ENCODE results near the gene EEF2K.
"Not testable (repeated sequence)": the region's sequence is repeated elsewhere in the genome, so short reads cannot be mapped to it uniquely, and the experiment has no call there.

Gene EEF2K

DNA sequence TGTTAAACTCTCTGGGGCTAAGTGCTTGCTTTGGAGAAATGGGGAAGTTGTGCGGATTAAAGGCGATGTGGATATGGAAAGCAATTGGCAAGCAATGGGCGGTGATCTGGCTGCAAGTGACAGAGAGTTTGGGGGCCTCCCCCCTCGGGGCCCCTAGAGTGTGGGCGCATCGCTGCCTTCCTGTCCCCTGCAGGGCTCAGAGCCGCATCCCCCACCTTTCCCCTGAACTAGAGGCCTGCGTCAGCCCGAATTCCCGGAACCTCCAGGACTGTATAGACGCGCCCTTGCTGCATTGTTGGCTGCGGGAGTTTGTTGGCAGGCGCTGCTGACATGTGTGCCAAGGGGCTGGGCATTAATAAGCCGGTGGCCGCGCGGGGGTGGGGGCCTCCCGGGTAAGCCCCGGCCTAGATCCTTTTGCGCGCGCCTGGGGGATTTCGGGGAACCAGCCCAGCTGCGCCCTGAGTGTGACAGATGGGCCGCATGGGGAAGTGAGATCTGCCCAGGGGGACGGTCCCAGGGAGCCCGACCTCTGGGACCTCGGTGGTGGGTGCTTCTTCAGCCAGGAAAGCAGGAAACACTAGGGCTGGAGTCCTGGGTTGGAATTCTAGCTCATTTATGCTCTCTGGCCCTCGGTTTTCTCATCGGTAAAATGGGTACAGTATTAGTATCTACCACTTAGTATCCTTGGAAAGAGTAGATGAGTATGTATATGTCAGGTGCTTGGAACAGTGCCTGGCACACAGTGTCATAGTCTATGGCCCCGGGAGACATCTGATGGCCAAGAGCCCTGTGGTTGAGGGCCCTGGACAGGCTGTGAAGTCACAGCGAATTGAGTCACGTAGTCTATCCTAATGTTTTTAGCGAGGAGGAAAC, 1.0 kb downstream of the EEF2K start:
- no peak for DNase-seq (ENCODE audit: low read depth)
- peak overlapping the region; percentile 84 for H3K4me3 ChIP-seq (ENCODE audit: low read depth, low read length)

DNA sequence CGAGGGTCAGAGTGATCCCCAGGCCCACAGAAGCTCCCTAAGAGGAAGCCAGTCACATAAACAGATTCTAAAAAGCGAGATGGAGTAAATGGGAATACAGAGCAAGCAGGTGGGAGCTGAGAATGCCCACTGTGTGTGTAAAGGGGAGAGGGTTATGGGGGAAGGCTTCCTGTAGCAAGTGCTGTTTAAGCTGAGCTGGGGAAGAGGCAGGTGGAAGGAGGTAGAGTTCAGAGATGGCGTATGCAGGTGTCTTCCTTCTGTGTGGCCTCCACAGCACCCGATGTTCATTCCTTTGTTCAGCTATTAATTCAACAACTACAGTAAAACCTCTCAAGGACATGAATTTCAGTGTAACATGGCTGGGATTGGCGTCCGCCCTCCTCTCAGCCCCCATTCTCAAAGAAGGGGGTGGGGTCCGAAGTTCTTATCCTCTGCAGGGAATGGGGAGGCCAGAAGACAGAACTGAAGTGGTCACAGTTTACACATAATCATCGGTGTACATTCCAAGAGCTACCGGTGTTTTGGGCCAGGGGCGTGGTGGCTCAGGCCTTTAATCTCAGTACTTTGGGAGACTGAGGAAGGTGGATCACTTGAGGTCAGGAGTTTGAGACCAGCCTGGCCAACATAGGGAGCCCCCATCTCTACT, 1.8 kb downstream of the EEF2K start:
- peak overlapping the region; percentile 84 for H3K4me3 ChIP-seq (ENCODE audit: low read depth, low read length)
- no peak for DNase-seq (ENCODE audit: low read depth)

- DNase-seq (ENCODE audit: low read depth), result no peak
- H3K4me3 ChIP-seq (ENCODE audit: low read depth, low read length), result no peak overlapping the region
These were observed 4.2 kb downstream of the EEF2K start for GRCh38 chr16:22210285-22210684.

- DNase-seq (ENCODE audit: low read depth), result no peak
These were observed 4.8 kb downstream of the EEF2K start for GRCh38 chr16:22210854-22211253.

GRCh38 chr16:22213236-22213635, 7.2 kb downstream of the EEF2K start:
- no peak overlapping the region for H3K4me3 ChIP-seq (ENCODE audit: low read depth, low read length)
- no peak for DNase-seq (ENCODE audit: low read depth)

More at GRCh38 chr16:22210854-22211253, 4.8 kb downstream of the EEF2K start:
- no peak overlapping the region for H3K4me3 ChIP-seq (ENCODE audit: low read depth, low read length)

DNA sequence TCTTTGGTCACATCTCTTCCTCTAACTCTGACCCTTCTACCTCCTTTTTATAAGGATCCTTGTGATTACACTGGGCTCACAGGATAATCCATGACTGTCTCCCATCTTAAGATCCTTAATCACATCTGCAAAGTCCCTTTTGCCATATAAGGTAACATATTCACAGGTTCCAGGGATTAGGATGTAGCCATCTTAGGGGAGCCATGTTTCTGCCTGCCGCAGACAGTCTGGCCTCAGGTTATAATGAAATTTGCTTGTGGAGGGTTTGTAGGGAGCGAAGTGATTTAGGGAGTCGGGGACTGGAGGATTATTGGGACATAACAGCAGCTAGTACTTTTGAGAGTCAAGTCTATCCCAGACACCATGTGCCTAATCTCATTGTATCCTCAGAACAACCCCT, 7.7 kb downstream of the EEF2K start:
- H3K4me3 ChIP-seq (ENCODE audit: low read depth, low read length), result no peak overlapping the region
- no peak for DNase-seq (ENCODE audit: low read depth)

DNA sequence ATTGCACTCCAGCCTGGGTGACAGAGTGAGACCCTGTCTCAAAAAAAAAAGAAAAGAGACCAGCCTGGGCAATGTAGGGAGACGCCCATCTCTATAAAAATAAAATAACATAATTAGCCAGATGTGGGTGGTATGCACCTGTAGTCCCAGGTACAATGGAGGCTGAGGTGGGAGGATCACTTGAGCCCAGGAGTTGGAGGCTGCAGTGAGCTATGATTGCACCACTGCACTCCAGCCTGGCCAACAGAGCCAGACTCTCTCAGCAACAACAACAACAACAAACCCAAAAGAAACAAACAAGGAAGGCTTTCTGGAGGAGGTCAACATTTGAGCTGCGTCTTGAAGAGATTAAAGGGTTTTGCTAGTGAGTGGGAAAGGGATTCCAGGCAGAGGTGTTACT, 8.3 kb downstream of the EEF2K start:
- no peak overlapping the region for H3K4me3 ChIP-seq (ENCODE audit: low read depth, low read length)
- DNase-seq (ENCODE audit: low read depth), result no peak

- DNase-seq (ENCODE audit: low read depth), result no peak
These were observed 8.8 kb downstream of the EEF2K start for GRCh38 chr16:22214889-22215288.

DNA sequence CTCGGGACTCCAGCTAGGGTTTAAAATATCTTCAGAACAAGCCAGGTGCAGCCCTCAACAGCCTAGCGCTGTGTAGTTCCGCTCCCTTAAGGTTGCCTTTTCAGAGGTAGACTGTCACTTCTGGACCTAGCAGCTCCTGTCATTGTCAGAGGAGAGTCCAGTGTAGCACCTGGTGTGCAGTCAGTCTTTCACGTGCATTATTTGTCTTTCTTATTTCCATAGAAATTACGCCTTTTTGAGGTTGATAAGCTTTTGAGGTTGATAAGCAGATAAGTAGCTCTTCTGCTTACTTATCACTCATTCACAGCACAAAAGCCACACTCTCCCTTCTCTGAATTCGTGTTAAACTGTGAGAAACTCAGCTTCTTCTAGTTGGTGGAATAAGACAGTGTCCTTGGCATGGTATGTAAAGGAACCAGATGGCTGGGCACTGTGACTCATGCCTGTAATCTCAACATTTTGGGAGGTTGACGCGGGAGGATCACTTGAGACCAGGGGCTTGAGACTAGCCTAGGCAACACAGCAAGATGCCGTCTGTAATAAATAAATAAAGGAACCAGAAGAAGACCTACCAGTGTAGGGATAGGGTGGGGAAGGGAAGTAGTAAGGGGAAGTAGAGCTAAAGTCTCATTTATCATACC, 10.2 kb downstream of the EEF2K start:
- no peak overlapping the region for H3K4me3 ChIP-seq (ENCODE audit: low read depth, low read length)
- no peak for DNase-seq (ENCODE audit: low read depth)

More at GRCh38 chr16:22214889-22215288, 8.8 kb downstream of the EEF2K start:
- H3K4me3 ChIP-seq (ENCODE audit: low read depth, low read length), result no peak overlapping the region

- DNase-seq (ENCODE audit: low read depth); H3K4me3 ChIP-seq (ENCODE audit: low read depth, low read length): not testable (repeated sequence)
These were observed 10.8 kb downstream of the EEF2K start for GRCh38 chr16:22216832-22217225.

GRCh38 chr16:22217890-22218730, 12.0 kb downstream of the EEF2K start:
- no peak for DNase-seq (ENCODE audit: low read depth)
- H3K4me3 ChIP-seq (ENCODE audit: low read depth, low read length), result no peak overlapping the region

DNA sequence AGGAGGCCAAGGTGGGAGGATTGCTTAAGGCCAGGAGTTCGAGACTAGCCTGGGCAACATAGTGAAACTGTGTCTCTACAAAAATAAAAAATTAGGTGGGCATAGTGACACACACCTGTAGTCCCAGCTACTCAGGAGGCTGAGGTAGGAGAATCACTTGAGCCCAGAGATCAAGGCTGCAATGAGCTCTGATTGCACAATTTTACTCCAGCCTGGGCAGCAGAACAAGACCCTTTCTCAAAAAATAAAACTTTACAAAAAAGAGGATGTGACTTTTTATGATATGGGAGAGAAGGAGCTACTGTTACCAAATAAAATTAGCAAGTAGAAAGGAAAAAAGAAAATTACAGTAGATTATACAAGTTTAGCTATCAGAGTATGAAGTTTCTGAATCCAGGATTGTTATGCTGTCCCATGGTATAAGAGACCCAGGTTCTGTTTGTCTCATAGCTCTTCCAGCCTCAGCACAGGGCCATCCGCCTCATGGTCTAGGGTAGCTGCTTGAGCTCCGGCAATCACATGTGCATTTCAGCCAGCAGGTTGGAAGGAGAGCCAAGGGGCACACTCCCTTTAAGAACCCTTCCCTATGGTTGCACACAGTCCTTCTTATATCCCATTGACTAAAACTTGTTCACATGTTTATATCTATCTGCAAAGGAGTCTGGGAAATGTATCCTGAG, 13.5 kb downstream of the EEF2K start:
- no peak overlapping the region for H3K4me3 ChIP-seq (ENCODE audit: low read depth, low read length)
- DNase-seq (ENCODE audit: low read depth), result no peak

DNA sequence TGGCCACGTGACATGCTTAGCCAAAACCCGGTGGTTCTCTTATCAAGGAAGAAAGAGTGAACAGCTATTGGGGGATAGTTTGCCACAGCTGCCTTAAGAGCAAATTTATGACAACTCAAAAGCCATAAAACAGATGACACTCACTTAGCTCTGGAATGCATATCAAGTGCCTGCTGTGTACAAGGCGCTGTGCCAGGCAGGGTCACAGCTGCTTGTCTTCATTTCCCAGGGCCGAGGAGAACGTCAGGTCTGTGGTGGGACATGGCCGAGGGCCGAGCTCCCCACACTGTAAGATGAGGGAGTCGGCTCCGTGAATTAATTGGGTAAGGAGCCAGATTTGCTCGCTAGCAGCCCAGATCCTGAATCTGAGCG, 14.0 kb downstream of the EEF2K start:
- no peak overlapping the region for H3K4me3 ChIP-seq (ENCODE audit: low read depth, low read length)
- DNase-seq (ENCODE audit: low read depth), result no peak

DNA sequence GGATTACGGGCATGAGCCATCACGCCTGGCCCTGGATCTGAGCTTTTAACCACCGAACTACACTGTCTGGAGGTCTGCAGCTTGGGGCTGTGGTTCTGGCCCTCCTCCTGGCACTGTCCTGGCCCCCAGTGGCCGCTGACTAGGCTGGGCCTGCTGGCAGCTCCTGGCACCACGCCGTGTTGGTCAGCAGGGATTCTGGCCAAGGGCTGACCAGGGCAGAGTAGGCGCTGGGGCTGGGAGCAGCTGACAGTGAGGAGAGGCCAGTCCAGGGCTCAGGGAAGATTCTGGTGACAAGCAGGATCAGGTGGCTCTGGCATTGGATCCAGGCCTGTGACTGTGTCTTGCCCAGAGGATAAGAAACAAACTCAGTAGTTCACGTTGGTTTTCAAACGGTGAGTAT, 14.6 kb downstream of the EEF2K start:
- no peak overlapping the region for H3K4me3 ChIP-seq (ENCODE audit: low read depth, low read length)
- DNase-seq (ENCODE audit: low read depth), result no peak

- DNase-seq (ENCODE audit: low read depth), result no peak
- H3K4me3 ChIP-seq (ENCODE audit: low read depth, low read length), result no peak overlapping the region
These were observed 15.9 kb downstream of the EEF2K start for GRCh38 chr16:22222006-22222405.

DNA sequence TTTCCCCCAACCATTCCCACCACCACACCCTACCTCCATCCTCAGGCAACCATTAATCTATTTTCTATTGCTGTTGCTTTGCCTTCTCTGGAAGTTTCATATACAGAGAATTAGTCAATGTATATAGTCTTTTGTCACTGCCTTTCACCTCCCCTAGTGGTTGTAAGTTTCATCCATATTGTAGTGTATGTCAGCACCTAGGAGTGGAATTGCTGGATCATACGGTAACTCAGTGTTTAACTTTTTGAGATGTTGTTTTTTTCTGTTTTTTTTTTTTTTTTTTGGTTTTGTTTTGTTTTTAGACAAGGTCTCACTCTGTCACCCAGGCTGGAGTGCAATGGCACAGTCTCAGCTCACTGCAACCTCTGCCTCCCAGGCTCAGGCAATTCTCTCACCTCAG, 16.9 kb downstream of the EEF2K start:
- H3K4me3 ChIP-seq (ENCODE audit: low read depth, low read length), result no peak overlapping the region
- no peak for DNase-seq (ENCODE audit: low read depth)

DNA sequence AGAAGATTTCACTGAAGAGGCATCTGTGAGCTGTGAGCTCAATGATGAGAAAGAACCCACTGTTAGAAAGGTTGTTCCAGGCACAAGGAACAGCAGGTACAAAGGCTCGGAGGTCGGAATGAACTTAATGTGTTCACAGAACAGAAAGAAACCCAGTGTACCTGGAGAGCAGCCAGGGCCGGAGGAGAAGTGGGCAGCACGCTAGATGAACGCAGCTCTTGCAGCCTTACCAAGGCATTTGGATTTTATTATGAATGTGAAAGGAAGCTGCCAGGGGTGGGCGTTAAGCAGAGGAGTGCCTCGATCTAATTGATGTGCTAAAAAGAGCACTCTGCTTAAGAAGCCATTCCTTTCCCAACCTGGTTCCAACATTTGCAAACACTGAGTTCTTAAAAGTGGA, 19.0 kb downstream of the EEF2K start:
- H3K4me3 ChIP-seq (ENCODE audit: low read depth, low read length), result no peak overlapping the region
- no peak for DNase-seq (ENCODE audit: low read depth)

DNA sequence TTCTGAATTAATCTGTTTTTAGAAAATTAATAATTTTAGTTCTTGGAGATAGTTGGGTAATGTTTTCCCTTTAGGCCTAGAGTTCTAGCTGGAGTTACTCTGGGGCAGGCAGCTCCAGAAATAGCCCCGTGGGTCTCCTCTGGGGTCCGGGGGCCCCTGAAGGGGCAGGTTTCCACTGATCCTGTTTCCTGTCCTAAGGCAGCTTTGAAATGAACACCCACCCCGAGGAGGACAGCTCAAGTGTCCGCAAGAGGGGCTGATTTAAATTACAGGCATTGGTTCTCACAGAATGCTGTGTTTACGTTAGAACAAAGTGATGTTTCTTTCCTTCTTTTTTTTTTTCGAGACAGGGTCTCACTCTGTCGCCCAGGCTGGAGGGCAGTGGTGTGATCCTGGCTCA, 23.8 kb downstream of the EEF2K start:
- no peak overlapping the region for H3K4me3 ChIP-seq (ENCODE audit: low read depth, low read length)
- DNase-seq (ENCODE audit: low read depth), result no peak

All from skeletal muscle cell (primary cell).